AG09309 (cell line): ENCODE results near the gene CTAGE8.
"Not testable (repeated sequence)": the region's sequence is repeated elsewhere in the genome, so short reads cannot be mapped to it uniquely, and the experiment has no call there.

Experiments
- DNase-seq: peaks from one replicate; pipeline ENCODE4 v3.0.0-alpha.2; 2010; ENCODE audit warnings: low read depth
- H3K4me3 ChIP-seq: 2 replicates; pipeline ENCODE4 v1.5.1; 2011; ENCODE audit warnings: mild to moderate bottlenecking, low read depth, low read length, moderate library complexity; ENCODE audit not compliant: control insufficient read depth

The CTAGE8 gene

GRCh38 chr7:144269188-144269587 is at the start of gene CTAGE8:
Gene CTAGE8, minus strand, starts transcription at chr7:144269288. Its CDS starts 38 bp downstream, at chr7:144269250.
- not testable (repeated sequence) for H3K4me3 ChIP-seq, DNase-seq

DNA sequence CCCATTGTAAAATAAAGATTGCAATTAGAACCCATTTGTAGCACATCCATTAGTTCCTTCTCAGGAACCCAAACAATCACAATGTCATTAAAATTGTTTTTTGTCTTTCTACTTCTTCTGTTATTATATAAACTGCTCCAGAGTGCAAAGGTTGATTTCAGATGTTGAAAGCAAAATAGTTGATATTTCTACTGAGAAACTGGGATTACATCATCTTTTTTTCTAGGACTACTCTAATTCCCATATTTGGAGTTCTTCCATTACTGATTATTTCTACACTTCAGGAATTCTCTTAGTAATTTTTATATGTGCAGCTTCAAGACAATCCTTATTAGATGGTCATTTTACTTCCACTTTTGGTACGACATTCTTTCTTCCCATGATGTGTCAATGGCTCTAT is 48.4 kb upstream of the CTAGE8 start:
- H3K4me3 ChIP-seq, DNase-seq: not testable (repeated sequence)

- H3K4me3 ChIP-seq, DNase-seq: not testable (repeated sequence)
These were observed 42.9 kb upstream of the CTAGE8 start, which contains the start of gene OR2A1 for GRCh38 chr7:144311872-144312469. Gene OR2A1, plus strand, starts transcription at chr7:144312419. Its CDS starts 5,706 bp downstream, at chr7:144318125.

- DNase-seq, H3K4me3 ChIP-seq: not testable (repeated sequence)
These were observed 42.1 kb upstream of the CTAGE8 start for GRCh38 chr7:144311218-144311617.

DNA sequence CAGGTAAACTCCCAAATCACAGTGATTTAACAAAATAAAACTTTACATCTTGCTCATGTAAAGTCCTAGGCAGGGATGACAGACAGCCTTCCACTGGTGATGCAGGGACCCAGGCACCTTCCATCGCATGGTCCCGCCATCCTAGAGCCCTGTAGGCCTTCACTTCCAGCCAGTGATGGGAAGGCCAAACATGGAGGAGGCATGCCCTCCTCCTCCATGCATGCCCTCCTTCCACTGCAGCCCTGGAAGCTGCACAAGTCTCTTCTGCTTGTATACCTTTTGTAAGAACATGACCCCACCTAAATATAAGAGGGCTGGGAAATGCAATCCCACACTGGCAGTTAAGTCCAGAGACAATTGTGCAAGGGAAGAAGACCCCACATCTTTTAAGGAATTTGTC is 40.6 kb upstream of the CTAGE8 start:
- DNase-seq, H3K4me3 ChIP-seq: not testable (repeated sequence)

DNA sequence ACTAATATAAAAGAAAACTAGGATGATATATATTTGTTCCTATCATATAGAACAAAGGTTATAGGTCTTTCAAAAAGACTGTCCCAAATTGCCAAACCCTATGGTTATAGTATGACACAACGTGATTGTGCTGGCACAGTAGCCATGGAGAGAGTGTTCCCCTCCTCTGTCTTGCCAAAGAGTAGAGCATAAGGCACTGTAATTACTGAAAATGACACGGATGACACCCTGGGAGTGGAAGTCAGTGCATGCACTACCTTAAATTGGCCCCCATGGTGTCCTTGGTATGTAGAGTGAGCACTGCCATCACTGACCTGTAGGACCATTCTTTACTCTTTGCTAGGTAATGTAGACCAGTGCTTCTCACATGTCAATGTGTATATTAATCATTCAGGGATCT is 36.1 kb upstream of the CTAGE8 start:
- DNase-seq, H3K4me3 ChIP-seq: not testable (repeated sequence)

DNA sequence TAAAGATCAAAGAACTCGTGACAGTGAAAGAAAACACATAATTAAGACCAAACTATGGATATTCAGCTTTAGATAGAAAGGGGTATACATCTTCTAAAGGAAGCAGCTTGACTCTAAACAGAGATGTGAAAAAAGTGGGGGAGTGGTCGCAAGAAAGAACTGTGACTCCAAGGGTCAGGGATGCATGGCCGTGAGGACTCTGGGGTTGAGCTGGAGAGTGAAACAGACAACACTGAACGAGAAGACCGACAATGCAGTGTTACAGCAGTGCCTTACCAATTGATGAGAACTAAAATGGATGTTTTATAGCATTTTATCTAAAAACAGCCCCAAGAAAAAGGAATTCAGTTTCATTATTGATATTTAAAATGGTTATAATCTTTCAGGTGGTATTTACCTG is 34.5 kb upstream of the CTAGE8 start:
- not testable (repeated sequence) for DNase-seq, H3K4me3 ChIP-seq

- DNase-seq, H3K4me3 ChIP-seq: not testable (repeated sequence)
These were observed 33.7 kb upstream of the CTAGE8 start for GRCh38 chr7:144302578-144303303.

DNA sequence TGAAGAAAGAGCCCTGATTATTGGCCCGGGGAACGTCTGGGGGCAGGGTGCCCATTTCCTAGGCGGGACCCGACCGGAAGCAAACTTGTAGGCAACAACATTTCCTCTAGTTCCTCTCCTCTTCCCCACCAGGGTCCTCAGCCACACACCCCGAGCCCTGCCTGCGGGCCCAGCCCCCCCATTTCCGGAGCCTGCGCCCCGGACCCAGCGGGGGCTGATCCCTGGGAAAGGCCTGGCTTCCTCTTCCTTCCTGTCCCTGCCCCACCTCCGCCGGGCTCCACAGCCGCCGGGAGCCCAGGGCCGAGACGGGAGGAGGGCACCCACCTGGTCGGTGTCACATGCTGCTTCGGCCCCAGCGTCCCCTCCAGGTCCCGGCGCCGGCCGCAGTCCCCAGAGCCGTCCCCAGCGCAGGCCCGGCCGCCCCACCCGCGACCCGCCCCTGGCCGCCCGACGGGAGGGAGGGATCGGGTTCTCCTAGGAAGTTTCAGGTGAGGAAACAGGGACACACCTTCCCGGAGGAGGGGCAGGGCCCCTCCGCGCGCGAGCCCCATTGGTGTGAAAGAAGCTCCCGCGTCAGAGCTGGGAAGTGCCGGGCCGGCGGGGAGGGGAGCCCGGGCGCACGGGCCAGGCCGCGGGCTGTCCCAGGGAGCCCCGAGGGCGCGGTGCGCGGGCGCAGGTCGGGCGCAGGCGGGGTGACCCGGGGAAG is 24.9 kb upstream of the CTAGE8 start:
- DNase-seq, H3K4me3 ChIP-seq: not testable (repeated sequence)

- H3K4me3 ChIP-seq, DNase-seq: not testable (repeated sequence)
These were observed 23.5 kb upstream of the CTAGE8 start for GRCh38 chr7:144292384-144293161.

DNA sequence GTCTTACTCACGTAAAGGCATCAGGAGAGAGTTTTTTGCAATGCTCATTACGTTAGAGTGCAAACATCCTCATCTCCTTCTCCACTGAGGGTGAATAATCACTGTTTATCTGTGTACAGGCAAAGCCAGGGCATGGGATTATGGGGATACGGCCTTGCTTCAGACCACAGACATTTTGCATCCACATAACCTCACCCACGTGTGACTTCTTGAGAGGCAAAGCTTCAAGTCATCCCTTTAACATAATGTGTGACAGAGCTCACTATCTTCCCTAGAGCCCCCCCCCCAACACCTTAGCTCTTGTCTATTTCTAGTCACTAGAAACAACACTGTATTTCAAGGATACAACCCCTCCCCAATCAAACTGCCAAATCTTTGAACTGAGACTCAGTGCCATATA is 22.5 kb upstream of the CTAGE8 start:
- not testable (repeated sequence) for DNase-seq, H3K4me3 ChIP-seq

DNA sequence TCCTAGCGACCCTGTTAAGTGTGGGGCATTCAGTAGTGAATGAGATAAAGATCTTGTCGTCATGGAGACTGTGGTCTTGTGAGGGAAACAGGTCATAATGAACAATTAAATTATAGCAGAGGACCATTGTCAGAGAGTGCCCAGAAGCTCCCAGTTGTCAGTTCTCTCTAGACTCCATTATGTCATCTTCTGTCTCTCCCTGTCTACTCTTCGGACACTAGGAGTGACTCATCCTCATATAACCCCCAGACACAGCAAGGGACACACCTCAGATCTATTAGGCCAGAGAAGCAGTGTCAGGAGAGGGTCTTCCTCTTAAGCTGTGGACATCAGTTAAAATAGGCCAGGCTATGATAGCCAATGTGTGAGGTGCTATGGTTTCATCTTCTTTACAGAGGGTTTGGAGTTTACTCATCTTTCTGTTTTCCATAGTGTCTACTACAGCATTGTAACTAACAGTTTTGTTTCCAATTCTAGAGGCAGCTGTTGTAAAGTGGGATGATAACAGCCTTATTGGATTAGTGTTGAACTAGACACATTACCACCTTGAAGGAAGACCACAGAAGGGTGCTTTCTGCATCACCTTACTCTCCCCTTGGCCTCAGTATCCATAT is 18.2 kb upstream of the CTAGE8 start:
- H3K4me3 ChIP-seq, DNase-seq: not testable (repeated sequence)

GRCh38 chr7:144283716-144284115 is 14.6 kb upstream of the CTAGE8 start:
- not testable (repeated sequence) for H3K4me3 ChIP-seq, DNase-seq

DNA sequence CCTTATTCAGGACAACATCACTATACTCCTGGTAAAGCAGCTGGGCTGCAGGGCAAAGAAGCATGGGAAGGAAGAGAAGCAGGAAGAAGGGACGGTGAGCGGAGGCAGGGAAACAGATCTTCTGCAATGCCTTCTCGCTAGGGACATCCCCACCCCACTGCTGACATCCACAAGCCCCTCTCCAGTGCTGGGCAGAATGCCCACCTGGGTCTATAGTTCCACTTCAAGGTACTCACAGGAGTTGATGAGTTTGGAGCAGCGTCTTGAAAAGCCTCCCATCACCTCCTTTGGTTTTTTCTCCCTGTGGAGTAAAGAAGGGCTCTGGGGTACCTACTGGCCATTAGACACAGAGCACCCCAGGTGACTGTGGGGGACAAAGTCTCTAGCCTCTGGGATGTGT is 13.4 kb upstream of the CTAGE8 start:
- H3K4me3 ChIP-seq, DNase-seq: not testable (repeated sequence)

- DNase-seq, H3K4me3 ChIP-seq: not testable (repeated sequence)
These were observed 12.9 kb upstream of the CTAGE8 start for GRCh38 chr7:144281981-144282380.

DNA sequence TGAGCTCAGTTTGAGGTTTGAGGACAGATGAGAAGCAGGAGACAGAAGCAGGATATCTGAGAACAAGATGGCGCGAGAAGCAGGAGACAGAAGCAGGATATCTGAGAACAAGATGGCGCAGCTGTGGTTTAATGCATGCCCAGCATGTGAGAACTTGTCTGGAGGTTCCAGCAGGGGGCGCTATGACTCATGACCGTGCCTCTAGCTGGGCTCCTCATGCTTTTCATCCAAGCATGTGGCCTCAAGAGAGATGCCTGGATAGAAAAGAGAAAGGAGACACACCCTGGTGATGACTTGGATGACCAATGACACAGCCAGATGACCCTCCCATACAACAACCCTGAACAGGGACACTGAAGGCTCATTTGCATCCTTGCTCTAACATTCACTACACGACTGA is 10.9 kb upstream of the CTAGE8 start:
- not testable (repeated sequence) for DNase-seq, H3K4me3 ChIP-seq

- not testable (repeated sequence) for H3K4me3 ChIP-seq, DNase-seq
These were observed 6.2 kb upstream of the CTAGE8 start for GRCh38 chr7:144275281-144275680.

GRCh38 chr7:144264692-144265091 is 4.4 kb downstream of the CTAGE8 start, which contains the start of gene OR2A7:
Gene OR2A7, minus strand, starts transcription at chr7:144264792. Its CDS starts 5,164 bp downstream, at chr7:144259628.
- H3K4me3 ChIP-seq, DNase-seq: not testable (repeated sequence)
